ENCODE data around the gene NPPB.

GRCh38 chr1:11888206-11888876 is 29.6 kb upstream of the NPPB start:
- no peak for TF ChIP-seq POLR2A (IDR thresholded peaks at IDR 0.05; ENCODE audit: extremely low read depth, insufficient read length)
- TF ChIP-seq CTCF (IDR thresholded peaks at IDR 0.05; ENCODE audit: low read depth, low read length) = no peak
- no peak for TF ChIP-seq MAX (IDR thresholded peaks at IDR 0.05; ENCODE audit: low read depth, low read length)
